H9 (cell line): Measurements from ENCODE around the gene ATF3. TPM values are rescaled to one million over a fixed set of nuclear protein-coding genes. Genes with fewer than 3 reads are reported as not detected.
A peak's percentile ranks its signal among the peaks of the same experiment; 100 is the strongest.

ENCODE experiments used
- DNase-seq: peaks from one replicate; pipeline ENCODE4 v3.0.0-alpha.2; 2017
- H2AFZ ChIP-seq: one replicate; pipeline ENCODE4 v1.6.1; 2013; ENCODE audit warnings: mild to moderate bottlenecking, low read length, control low read depth, moderate library complexity
- H2AK5ac ChIP-seq: 2 replicates; pipeline ENCODE4 v1.6.1; 2013; ENCODE audit warnings: low read length, control low read depth, mixed read lengths; ENCODE audit not compliant: insufficient read length
- H2BK120ac ChIP-seq: one replicate; pipeline ENCODE4 v1.6.1; 2013; ENCODE audit warnings: low read depth, mild to moderate bottlenecking, low read length, control low read depth, inconsistent platforms; ENCODE audit not compliant: poor library complexity, severe bottlenecking
- H2BK12ac ChIP-seq: 2 replicates; pipeline ENCODE4 v1.6.1; 2013; ENCODE audit warnings: low read length, control low read depth, mixed read lengths, low read depth; ENCODE audit not compliant: insufficient read length
- H2BK15ac ChIP-seq: 2 replicates; pipeline ENCODE4 v1.6.1; 2013; ENCODE audit warnings: low read depth, low read length, control low read depth
- H2BK20ac ChIP-seq: one replicate; pipeline ENCODE4 v1.6.1; 2013; ENCODE audit warnings: low read depth, mild to moderate bottlenecking, low read length, control low read depth, inconsistent platforms; ENCODE audit not compliant: poor library complexity, severe bottlenecking
- H2BK5ac ChIP-seq: 2 replicates; pipeline ENCODE4 v1.6.1; 2013; ENCODE audit warnings: low read length, control low read depth, mixed read lengths; ENCODE audit not compliant: insufficient read length
- H3K14ac ChIP-seq: 2 replicates; pipeline ENCODE4 v1.6.1; 2013; ENCODE audit warnings: low read length, control low read depth; ENCODE audit not compliant: insufficient read depth
- H3K18ac ChIP-seq: 2 replicates; pipeline ENCODE4 v1.6.1; 2013; ENCODE audit warnings: low read depth, mild to moderate bottlenecking, mixed read lengths, low read length, control low read depth; ENCODE audit not compliant: insufficient read length
- H3K23ac ChIP-seq: 2 replicates; pipeline ENCODE4 v1.6.1; 2013; ENCODE audit warnings: low read length, control low read depth, mixed read lengths, low read depth; ENCODE audit not compliant: insufficient read length
- H3K23me2 ChIP-seq: 2 replicates; pipeline ENCODE4 v1.6.1; 2013; ENCODE audit warnings: low read depth, mild to moderate bottlenecking, mixed read lengths, low read length, control low read depth; ENCODE audit not compliant: insufficient read length, poor library complexity, severe bottlenecking
- H3K27ac ChIP-seq: 2 replicates; pipeline ENCODE4 v1.5.1; 2013; ENCODE audit warnings: low read length, control low read depth, mixed read lengths, low read depth; ENCODE audit not compliant: insufficient read length
- H3K27me3 ChIP-seq: 2 replicates; pipeline ENCODE4 v1.6.1; 2013; ENCODE audit warnings: low read length, control low read depth, inconsistent platforms; ENCODE audit not compliant: insufficient read depth
- H3K4ac ChIP-seq: 2 replicates; pipeline ENCODE4 v1.6.1; 2013; ENCODE audit warnings: low read depth, mild to moderate bottlenecking, control low read depth, inconsistent platforms, low read length, moderate library complexity
- H3K4me1 ChIP-seq: 2 replicates; pipeline ENCODE4 v1.6.1; 2013; ENCODE audit warnings: low read length, control low read depth, inconsistent platforms; ENCODE audit not compliant: insufficient read depth
- H3K4me2 ChIP-seq: 2 replicates; pipeline ENCODE4 v1.6.1; 2013; ENCODE audit warnings: low read length, control low read depth, mixed read lengths; ENCODE audit not compliant: insufficient read length, insufficient read depth
- H3K56ac ChIP-seq: 2 replicates; pipeline ENCODE4 v1.6.1; 2013; ENCODE audit warnings: low read depth, mild to moderate bottlenecking, mixed read lengths, low read length, control low read depth; ENCODE audit not compliant: insufficient read length
- H3K79me1 ChIP-seq: 2 replicates; pipeline ENCODE4 v1.6.1; 2013; ENCODE audit warnings: low read depth, mild to moderate bottlenecking, moderate library complexity, low read length, control low read depth, inconsistent platforms; ENCODE audit not compliant: insufficient read depth, poor library complexity, severe bottlenecking
- H3K79me2 ChIP-seq: 2 replicates; pipeline ENCODE4 v1.6.1; 2013; ENCODE audit warnings: low read length, control low read depth, inconsistent platforms; ENCODE audit not compliant: insufficient read depth
- H3K9ac ChIP-seq: 2 replicates; pipeline ENCODE4 v1.6.1; 2013; ENCODE audit warnings: low read length, control low read depth, mixed read lengths; ENCODE audit not compliant: insufficient read length; ENCODE audit errors: extremely low read depth
- H3K9me3 ChIP-seq: one replicate; pipeline ENCODE4 v1.6.1; 2013; ENCODE audit warnings: low read depth, low read length, inconsistent platforms; ENCODE audit not compliant: control insufficient read depth
- H3T11ph ChIP-seq: one replicate; pipeline ENCODE4 v1.6.1; 2013; ENCODE audit warnings: mild to moderate bottlenecking, low read length, control low read depth, inconsistent platforms
- H4K20me1 ChIP-seq: one replicate; pipeline ENCODE4 v1.6.1; 2013; ENCODE audit not compliant: control insufficient read depth, insufficient read length, insufficient read depth
- H4K5ac ChIP-seq: 2 replicates; pipeline ENCODE4 v1.6.1; 2013; ENCODE audit warnings: low read depth, mild to moderate bottlenecking, mixed read lengths, low read length, control low read depth; ENCODE audit not compliant: insufficient read length
- H4K8ac ChIP-seq: replicated peaks from 2 replicates; pipeline ENCODE4 v1.6.1; 2013; ENCODE audit warnings: low read length, control low read depth, mixed read lengths, low read depth; ENCODE audit not compliant: insufficient read length
- H4K91ac ChIP-seq: 2 replicates; pipeline ENCODE4 v1.6.1; 2013; ENCODE audit warnings: low read depth, mild to moderate bottlenecking, moderate library complexity, mixed read lengths, low read length, control low read depth; ENCODE audit not compliant: insufficient read length
- H3K27ac Mint-ChIP-seq, 3 experiments: 2 replicates in 2 of 3; 3 replicates in 1 of 3; pipeline ENCODE4 v1.8.0; 2020 to 2021; ENCODE audit warnings: mixed read lengths in 3 of 3, mild to moderate bottlenecking in 1 of 3, moderate library complexity in 1 of 3
- H3K27me3 Mint-ChIP-seq: 2 replicates; pipeline ENCODE4 v1.8.0; 2021; ENCODE audit warnings: low read depth, mild to moderate bottlenecking, moderate library complexity, mixed read lengths
- H3K36me3 Mint-ChIP-seq, 3 experiments: 2 replicates in 2 of 3; 3 replicates in 1 of 3; pipeline ENCODE4 v1.8.0; 2020 to 2021; ENCODE audit warnings: low read depth in 3 of 3, mixed read lengths in 3 of 3; ENCODE audit not compliant: insufficient read depth in 1 of 3
- H3K4me1 Mint-ChIP-seq, 2 experiments: 2 replicates each; pipeline ENCODE4 v1.8.0; 2020; ENCODE audit warnings: mixed read lengths in 2 of 2
- H3K4me3 Mint-ChIP-seq, 2 experiments: 2 replicates in 1 of 2; 3 replicates in 1 of 2; pipeline ENCODE4 v1.8.0; 2020 to 2021; ENCODE audit warnings: mild to moderate bottlenecking in 2 of 2, mixed read lengths in 2 of 2, moderate library complexity in 1 of 2
- H3K9me3 Mint-ChIP-seq, 2 experiments: 2 replicates in 1 of 2; 3 replicates in 1 of 2; pipeline ENCODE4 v1.8.0; 2020; ENCODE audit warnings: mild to moderate bottlenecking in 2 of 2, mixed read lengths in 2 of 2, moderate library complexity in 1 of 2
- WGBS: extraction: QIAGEN DNeasy Blood & Tissue Kit; methylation state at CpG from one replicate; pipeline ENCODE4 v1.1.7; 2013; ENCODE audit warnings: missing lambda C conversion rate, low lambda C conversion rate, mixed read lengths; ENCODE audit not compliant: insufficient read length; ENCODE audit errors: extremely low coverage; 5-methylcytosine and 5-hydroxymethylcytosine counted together
- total RNA-seq: library from RNA; stranded (reverse); gene quantifications from 2 replicates; pipeline ENCODE4 v1.2.1, GENCODE V29; 2021
- TF ChIP-seq, protein P1 (sequence below): fragments of 200-600 bp; sonication (generic); conservative IDR thresholded peaks from 3 replicates; pipeline ENCODE4 v1.8.0; 2021; ENCODE audit warnings: antibody characterized with exemption, mild to moderate bottlenecking

The ATF3 gene
- total RNA-seq, 1 experiment from 2014 or later = 14.7 TPM

DNA sequence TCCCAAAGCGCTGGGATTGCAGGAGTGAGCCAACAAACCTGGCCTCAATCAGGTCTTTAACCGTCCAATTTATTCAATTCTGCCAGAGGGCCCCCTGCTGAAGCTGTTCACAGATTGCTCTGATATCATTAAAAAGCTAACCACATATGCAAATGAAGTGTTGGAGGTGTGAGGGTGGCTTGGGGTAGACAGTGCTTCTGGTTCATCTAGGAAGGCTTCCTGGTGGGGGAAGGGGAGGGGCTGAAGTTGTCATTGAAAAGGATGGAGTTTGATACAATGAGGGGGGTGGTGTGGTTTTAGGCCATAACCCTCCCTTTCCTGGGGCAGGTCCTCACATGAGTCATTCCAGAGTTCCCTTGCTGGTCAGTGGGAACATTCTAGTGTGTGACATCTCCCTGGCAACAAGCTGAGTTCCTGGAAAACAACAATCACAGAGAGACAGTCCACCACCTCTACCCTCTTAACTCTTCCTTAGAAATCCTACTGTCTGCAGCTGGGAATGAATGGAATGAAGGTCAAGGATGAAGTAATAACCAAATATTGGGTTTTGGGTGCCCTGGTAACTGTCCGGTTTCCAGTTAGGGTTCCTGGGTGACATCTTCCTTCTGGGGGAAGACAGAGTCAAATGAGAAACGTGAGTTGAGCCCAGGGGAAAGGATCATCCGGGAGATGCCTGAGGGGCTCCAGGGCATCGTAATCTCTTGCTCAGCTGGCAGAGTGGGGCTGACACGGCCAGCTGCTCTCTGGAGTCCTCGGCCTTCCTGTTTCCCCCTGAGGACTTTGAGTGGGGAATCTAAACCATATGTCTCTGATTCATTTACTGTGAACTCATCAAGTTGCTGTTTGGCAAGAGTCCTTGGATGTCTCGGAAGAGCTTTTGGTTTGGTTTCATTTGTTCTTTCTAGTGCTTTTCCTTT lies 58.9 kb downstream of the ATF3 start:
- H3K36me3 Mint-ChIP-seq = no peaks in the 10 kb centered on the region; a peak in 1 of 7 replicates
- Histone ChIP-seq H3K14ac (no peak overlapping the region), H4K8ac (no peak overlapping the region), H3K4me1 (peaks cover 9% of the 10 kb centered on the region; the same call in 1 of the 2 replicates), H3K9me3 (no peaks in the 10 kb centered on the region), H3K23ac (no peak overlapping the region), H3K79me1 (no peaks in the 10 kb centered on the region), H2BK20ac (no peak overlapping the region), H3T11ph (no peak overlapping the region), H2BK5ac (no peak overlapping the region), H3K27ac (no peak overlapping the region), H3K23me2 (no peaks in the 10 kb centered on the region), H2BK120ac (no peak overlapping the region), H2BK15ac (no peak overlapping the region), H3K4me2 (no peak overlapping the region), H3K18ac (no peak overlapping the region), H4K91ac (no peak overlapping the region), H3K9ac (no peak overlapping the region), H4K20me1 (no peaks in the 10 kb centered on the region), H3K56ac (no peak overlapping the region), H4K5ac (no peak overlapping the region), H3K4ac (no peak overlapping the region), H2AK5ac (no peak overlapping the region), H3K79me2 (no peaks in the 10 kb centered on the region), H2BK12ac (no peak overlapping the region), H3K27me3 (peaks cover 2% of the 10 kb centered on the region; the same call in 1 of the 2 replicates), H2AFZ (no peak overlapping the region)
- WGBS = no CpG with 5 or more reads among the region's 9 CpGs
- peaks cover 31% of the 10 kb centered on the region for H3K27me3 Mint-ChIP-seq
- no peak overlapping the region for H3K27ac Mint-ChIP-seq
- TF ChIP-seq, protein P1, sequence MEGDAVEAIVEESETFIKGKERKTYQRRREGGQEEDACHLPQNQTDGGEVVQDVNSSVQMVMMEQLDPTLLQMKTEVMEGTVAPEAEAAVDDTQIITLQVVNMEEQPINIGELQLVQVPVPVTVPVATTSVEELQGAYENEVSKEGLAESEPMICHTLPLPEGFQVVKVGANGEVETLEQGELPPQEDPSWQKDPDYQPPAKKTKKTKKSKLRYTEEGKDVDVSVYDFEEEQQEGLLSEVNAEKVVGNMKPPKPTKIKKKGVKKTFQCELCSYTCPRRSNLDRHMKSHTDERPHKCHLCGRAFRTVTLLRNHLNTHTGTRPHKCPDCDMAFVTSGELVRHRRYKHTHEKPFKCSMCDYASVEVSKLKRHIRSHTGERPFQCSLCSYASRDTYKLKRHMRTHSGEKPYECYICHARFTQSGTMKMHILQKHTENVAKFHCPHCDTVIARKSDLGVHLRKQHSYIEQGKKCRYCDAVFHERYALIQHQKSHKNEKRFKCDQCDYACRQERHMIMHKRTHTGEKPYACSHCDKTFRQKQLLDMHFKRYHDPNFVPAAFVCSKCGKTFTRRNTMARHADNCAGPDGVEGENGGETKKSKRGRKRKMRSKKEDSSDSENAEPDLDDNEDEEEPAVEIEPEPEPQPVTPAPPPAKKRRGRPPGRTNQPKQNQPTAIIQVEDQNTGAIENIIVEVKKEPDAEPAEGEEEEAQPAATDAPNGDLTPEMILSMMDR = no peak
- peak; percentile 32 for DNase-seq
- H3K9me3 Mint-ChIP-seq = no peaks in the 10 kb centered on the region; a peak in 1 of 5 replicates
- no peak overlapping the region for H3K4me3 Mint-ChIP-seq
- peaks cover 24 to 29% of the 10 kb centered on the region in 2 experiments for H3K4me1 Mint-ChIP-seq
